ENCODE results near the gene PRR22. TPM values are rescaled to one million over a fixed set of nuclear protein-coding genes. Genes with fewer than 3 reads are reported as not detected.
"Not testable (repeated sequence)": the region's sequence is repeated elsewhere in the genome, so short reads cannot be mapped to it uniquely, and the experiment has no call there.

The PRR22 gene
- polyA plus RNA-seq, 4 donors, result 5.1 to 9.7 (median 9.2) TPM

- DNase-seq (no peak), FAIRE-seq (no peak)
- 93 to 97% (median 93%) methylated on average over 37 of the region's 37 CpGs for WGBS, 3 donors
- peaks cover 22 to 77% (median 27%) of the 10 kb centered on the region in 3 donors for H3K36me3 ChIP-seq (ENCODE audit: control insufficient read depth in 3 of 3, insufficient read depth in 2 of 3, low read depth in 1 of 3, low read length in 3 of 3)
- no peaks in the 10 kb centered on the region for H3K9me3 ChIP-seq (ENCODE audit: control insufficient read depth in 2 of 2, insufficient read depth in 1 of 2, low read depth in 1 of 2, low read length in 1 of 2)
- H3K4me3 ChIP-seq (ENCODE audit: low read depth in 1 of 3, low read length in 3 of 3), result no peak overlapping the region
- no peak overlapping the region for H3K27ac ChIP-seq (ENCODE audit: low read depth in 1 of 3, low read length in 2 of 3)
- H3K27me3 ChIP-seq (ENCODE audit: control insufficient read depth in 3 of 3, insufficient read depth in 3 of 3, low read length in 3 of 3), result no peaks in the 10 kb centered on the region
- H3K4me1 ChIP-seq (ENCODE audit: control insufficient read depth in 3 of 3, insufficient read depth in 2 of 3, low read depth in 1 of 3, low read length in 2 of 3), result peaks cover 2 to 6% (median 4%) of the 10 kb centered on the region in 3 donors
These were observed 877 bp upstream of the PRR22 start for GRCh38 chr19:5785423-5785822.

DNA sequence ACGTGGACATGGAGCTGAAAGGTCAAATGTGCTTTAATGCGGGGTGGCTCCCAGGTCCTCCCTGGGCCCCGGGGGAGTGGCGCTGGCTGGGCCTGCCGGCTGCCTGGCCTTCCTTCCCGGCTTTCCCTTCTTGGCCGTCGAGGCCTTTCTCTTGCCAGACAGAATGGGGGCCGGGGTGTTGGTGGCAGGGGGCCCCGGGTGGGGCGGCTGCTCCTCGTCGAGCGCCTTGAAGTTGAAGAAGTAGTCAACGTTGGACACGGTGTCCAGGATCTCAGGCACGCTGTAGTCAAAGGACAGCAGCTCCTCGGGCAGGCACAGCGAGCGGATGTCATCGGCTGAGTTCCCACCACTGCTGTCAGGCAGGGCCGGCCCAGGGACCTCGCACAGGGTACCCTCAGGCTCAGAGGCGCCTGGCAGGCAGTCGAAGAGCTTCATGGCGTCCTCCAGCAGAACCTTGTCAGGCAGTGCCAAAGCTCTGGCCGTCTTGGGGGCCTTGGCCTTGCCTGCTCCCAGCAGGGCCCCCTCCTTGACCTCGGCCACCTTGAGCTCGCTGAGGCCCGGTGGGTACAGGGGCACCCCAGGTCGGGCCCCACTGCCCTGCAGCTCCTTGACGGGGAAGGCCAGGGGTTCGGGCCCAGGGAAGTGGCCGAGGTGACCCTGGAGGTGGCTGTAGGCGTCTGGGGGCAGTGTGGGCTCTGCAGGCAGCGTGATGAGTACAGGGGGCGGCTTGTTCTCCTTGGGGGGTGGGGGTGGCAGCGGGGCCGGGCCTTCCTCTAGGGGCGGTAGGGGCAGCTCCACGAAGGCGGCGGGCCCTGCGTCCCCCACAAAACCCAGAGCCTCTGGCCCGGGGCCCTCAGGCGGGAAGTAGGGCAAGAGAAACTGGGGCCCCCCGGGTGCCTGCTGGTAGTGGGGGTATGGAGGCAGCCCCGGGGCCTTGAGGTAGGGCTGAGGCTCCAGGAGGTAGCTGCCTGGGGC, 1.3 kb downstream of the PRR22 start:
- DNase-seq (no peak), FAIRE-seq (no peak)
- 78 to 86% (median 85%) methylated on average over 44 to 48 of the region's 48 CpGs for WGBS, 3 donors
- Histone ChIP-seq H3K27ac (ENCODE audit: low read depth in 1 of 3, low read length in 2 of 3) (no peak overlapping the region), H3K9me3 (ENCODE audit: control insufficient read depth in 2 of 2, insufficient read depth in 1 of 2, low read depth in 1 of 2, low read length in 1 of 2) (no peaks in the 10 kb centered on the region), H3K4me1 (ENCODE audit: control insufficient read depth in 3 of 3, insufficient read depth in 2 of 3, low read depth in 1 of 3, low read length in 2 of 3) (no peaks in the 10 kb centered on the region), H3K27me3 (ENCODE audit: control insufficient read depth in 3 of 3, insufficient read depth in 3 of 3, low read length in 3 of 3) (no peaks in the 10 kb centered on the region), H3K36me3 (ENCODE audit: control insufficient read depth in 3 of 3, insufficient read depth in 2 of 3, low read depth in 1 of 3, low read length in 3 of 3) (peaks cover 16 to 56% (median 19%) of the 10 kb centered on the region in 3 donors), H3K4me3 (ENCODE audit: low read depth in 1 of 3, low read length in 3 of 3) (no peak overlapping the region)

GRCh38 chr19:5782322-5782721, 2.2 kb downstream of the PRR22 start:
- Histone ChIP-seq H3K27me3 (ENCODE audit: control insufficient read depth in 3 of 3, insufficient read depth in 3 of 3, low read length in 3 of 3) (no peaks in the 10 kb centered on the region), H3K27ac (ENCODE audit: low read depth in 1 of 3, low read length in 2 of 3) (no peak overlapping the region), H3K4me1 (ENCODE audit: control insufficient read depth in 3 of 3, insufficient read depth in 2 of 3, low read depth in 1 of 3, low read length in 2 of 3) (no peaks in the 10 kb centered on the region), H3K9me3 (ENCODE audit: control insufficient read depth in 2 of 2, insufficient read depth in 1 of 2, low read depth in 1 of 2, low read length in 1 of 2) (no peaks in the 10 kb centered on the region), H3K4me3 (ENCODE audit: low read depth in 1 of 3, low read length in 3 of 3) (no peak overlapping the region), H3K36me3 (ENCODE audit: control insufficient read depth in 3 of 3, insufficient read depth in 2 of 3, low read depth in 1 of 3, low read length in 3 of 3) (peaks cover 8 to 47% (median 11%) of the 10 kb centered on the region in 3 donors)
- no peak for DNase-seq
- WGBS, 3 donors, result 67 to 83% (median 83%) methylated on average over 7 to 9 of the region's 9 CpGs
- no peak for FAIRE-seq

DNA sequence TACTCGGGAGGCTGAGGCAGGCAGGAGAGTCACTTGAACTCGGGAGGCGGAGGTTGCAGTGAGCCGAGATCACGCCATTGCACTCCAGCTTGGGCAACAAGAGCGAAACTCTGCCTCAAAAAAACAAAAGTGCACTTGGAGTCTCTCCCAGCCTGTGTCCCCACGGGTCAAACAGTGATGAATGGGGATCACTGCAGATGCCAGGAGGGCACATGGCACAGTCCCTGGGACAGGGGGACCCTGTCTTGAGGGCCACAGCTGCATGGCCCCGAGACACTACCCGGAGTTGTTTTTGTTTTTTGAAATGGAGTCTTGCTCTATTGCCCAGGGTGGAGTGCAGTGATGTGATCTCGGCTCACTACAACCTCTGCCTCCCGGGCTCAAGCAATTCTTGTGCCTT, 3.6 kb downstream of the PRR22 start:
- not testable (repeated sequence) for H3K27me3 ChIP-seq (ENCODE audit: control insufficient read depth in 3 of 3, insufficient read depth in 3 of 3, low read length in 3 of 3); H3K4me1 ChIP-seq (ENCODE audit: control insufficient read depth in 3 of 3, insufficient read depth in 2 of 3, low read depth in 1 of 3, low read length in 2 of 3); FAIRE-seq; H3K4me3 ChIP-seq (ENCODE audit: low read depth in 1 of 3, low read length in 3 of 3); H3K27ac ChIP-seq (ENCODE audit: low read depth in 1 of 3, low read length in 2 of 3); H3K9me3 ChIP-seq (ENCODE audit: control insufficient read depth in 2 of 2, insufficient read depth in 1 of 2, low read depth in 1 of 2, low read length in 1 of 2); DNase-seq
- H3K36me3 ChIP-seq (ENCODE audit: control insufficient read depth in 3 of 3, insufficient read depth in 2 of 3, low read depth in 1 of 3, low read length in 3 of 3), result peaks cover 0 to 33% (median 6%) of the 10 kb centered on the region in 3 donors
- 79 to 85% (median 85%) methylated on average over 10 to 11 of the region's 11 CpGs for WGBS, 3 donors

- 82 to 88% (median 86%) methylated on average over 17 of the region's 17 CpGs for WGBS, 3 donors
- no peak for DNase-seq
These were observed 6.1 kb downstream of the PRR22 start for GRCh38 chr19:5778402-5778801.

DNA sequence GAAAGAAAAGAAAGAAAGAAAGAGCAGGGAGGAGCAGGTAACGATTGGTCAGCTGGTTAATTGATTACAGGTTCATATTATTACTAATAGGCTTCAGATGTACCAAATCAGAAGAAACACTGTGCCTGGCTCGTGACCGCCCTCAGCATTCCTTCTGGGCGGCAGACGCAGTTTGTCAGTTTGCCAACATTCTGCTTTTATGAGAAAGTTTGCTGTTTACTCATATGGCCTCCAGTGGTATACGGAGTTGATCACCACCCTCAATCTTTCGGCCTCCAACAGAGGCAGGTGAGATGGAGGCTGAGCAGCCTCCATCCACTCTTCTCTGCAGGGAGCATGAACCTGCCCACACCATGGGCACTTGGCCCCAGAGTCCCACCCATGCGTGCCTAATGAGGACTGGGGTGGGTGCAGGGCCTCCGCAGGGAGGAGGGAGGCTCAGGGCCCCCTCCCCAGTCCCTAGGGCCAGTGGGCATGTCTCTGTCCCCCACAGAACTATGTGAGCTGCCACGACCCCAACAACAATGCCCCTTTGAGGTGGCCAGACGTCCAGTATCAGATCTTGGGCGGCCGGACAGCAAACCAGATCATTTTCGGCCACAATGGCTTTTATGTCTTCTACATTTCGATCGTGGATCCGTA, 8.8 kb downstream of the PRR22 start:
- WGBS, 3 donors, result 58 to 66% (median 59%) methylated on average over 17 of the region's 17 CpGs
- no peak overlapping the region for H3K4me3 ChIP-seq (ENCODE audit: low read depth in 1 of 3, low read length in 3 of 3)
- peaks cover 0 to 3% (median 2%) of the 10 kb centered on the region in 3 donors for H3K27me3 ChIP-seq (ENCODE audit: control insufficient read depth in 3 of 3, insufficient read depth in 3 of 3, low read length in 3 of 3)
- FAIRE-seq (no peak), DNase-seq (no peak)
- no peaks in the 10 kb centered on the region for H3K4me1 ChIP-seq (ENCODE audit: control insufficient read depth in 3 of 3, insufficient read depth in 2 of 3, low read depth in 1 of 3, low read length in 2 of 3)
- H3K36me3 ChIP-seq (ENCODE audit: control insufficient read depth in 3 of 3, insufficient read depth in 2 of 3, low read depth in 1 of 3, low read length in 3 of 3), result no peaks in the 10 kb centered on the region
- H3K9me3 ChIP-seq (ENCODE audit: control insufficient read depth in 2 of 2, insufficient read depth in 1 of 2, low read depth in 1 of 2, low read length in 1 of 2), result no peaks in the 10 kb centered on the region
- H3K27ac ChIP-seq (ENCODE audit: low read depth in 1 of 3, low read length in 2 of 3), result no peak overlapping the region

More at GRCh38 chr19:5778402-5778801, 6.1 kb downstream of the PRR22 start:
- no peak overlapping the region for H3K4me3 ChIP-seq (ENCODE audit: low read depth in 1 of 3, low read length in 3 of 3)
- no peak overlapping the region for H3K27ac ChIP-seq (ENCODE audit: low read depth in 1 of 3, low read length in 2 of 3)
- no peaks in the 10 kb centered on the region for H3K4me1 ChIP-seq (ENCODE audit: control insufficient read depth in 3 of 3, insufficient read depth in 2 of 3, low read depth in 1 of 3, low read length in 2 of 3)
- no peaks in the 10 kb centered on the region for H3K27me3 ChIP-seq (ENCODE audit: control insufficient read depth in 3 of 3, insufficient read depth in 3 of 3, low read length in 3 of 3)
- no peak for FAIRE-seq
- no peaks in the 10 kb centered on the region for H3K9me3 ChIP-seq (ENCODE audit: control insufficient read depth in 2 of 2, insufficient read depth in 1 of 2, low read depth in 1 of 2, low read length in 1 of 2)
- peaks cover 0 to 8% (median 0%) of the 10 kb centered on the region in 3 donors for H3K36me3 ChIP-seq (ENCODE audit: control insufficient read depth in 3 of 3, insufficient read depth in 2 of 3, low read depth in 1 of 3, low read length in 3 of 3)

- peaks cover 0 to 3% (median 2%) of the 10 kb centered on the region in 3 donors for H3K27me3 ChIP-seq (ENCODE audit: control insufficient read depth in 3 of 3, insufficient read depth in 3 of 3, low read length in 3 of 3)
- H3K27ac ChIP-seq (ENCODE audit: low read depth in 1 of 3, low read length in 2 of 3), result no peak overlapping the region
- H3K4me3 ChIP-seq (ENCODE audit: low read depth in 1 of 3, low read length in 3 of 3), result no peak overlapping the region
- no peak for FAIRE-seq
- no peaks in the 10 kb centered on the region for H3K4me1 ChIP-seq (ENCODE audit: control insufficient read depth in 3 of 3, insufficient read depth in 2 of 3, low read depth in 1 of 3, low read length in 2 of 3)
- WGBS, 3 donors, result 79 to 82% (median 82%) methylated on average over 8 of the region's 8 CpGs
- no peak for DNase-seq
- no peaks in the 10 kb centered on the region for H3K9me3 ChIP-seq (ENCODE audit: control insufficient read depth in 2 of 2, insufficient read depth in 1 of 2, low read depth in 1 of 2, low read length in 1 of 2)
- no peaks in the 10 kb centered on the region for H3K36me3 ChIP-seq (ENCODE audit: control insufficient read depth in 3 of 3, insufficient read depth in 2 of 3, low read depth in 1 of 3, low read length in 3 of 3)
These were observed 9.6 kb downstream of the PRR22 start for GRCh38 chr19:5774921-5775320.

DNA sequence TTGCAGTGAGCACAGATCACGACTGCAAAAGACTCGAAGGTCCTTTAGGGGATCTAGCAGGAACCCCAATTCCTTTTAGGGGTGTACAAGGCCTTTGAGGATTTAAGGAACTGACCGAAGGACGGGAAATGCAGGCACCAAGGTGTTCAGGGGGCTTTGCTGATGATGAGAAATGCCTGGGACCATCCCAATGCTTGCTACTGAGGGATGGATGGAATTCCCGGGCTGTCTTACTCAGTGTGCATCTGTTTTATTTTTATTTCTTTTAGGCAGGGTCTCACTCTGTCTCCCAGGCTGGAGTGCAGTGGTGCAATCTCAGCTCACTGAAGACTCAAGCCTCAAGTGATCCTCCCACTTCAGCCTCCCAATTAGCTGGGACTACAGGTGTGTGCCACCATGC, 11.3 kb downstream of the PRR22 start:
- Histone ChIP-seq H3K9me3 (ENCODE audit: control insufficient read depth in 2 of 2, insufficient read depth in 1 of 2, low read depth in 1 of 2, low read length in 1 of 2) (no peaks in the 10 kb centered on the region), H3K4me3 (ENCODE audit: low read depth in 1 of 3, low read length in 3 of 3) (no peak overlapping the region), H3K4me1 (ENCODE audit: control insufficient read depth in 3 of 3, insufficient read depth in 2 of 3, low read depth in 1 of 3, low read length in 2 of 3) (no peaks in the 10 kb centered on the region), H3K36me3 (ENCODE audit: control insufficient read depth in 3 of 3, insufficient read depth in 2 of 3, low read depth in 1 of 3, low read length in 3 of 3) (no peaks in the 10 kb centered on the region), H3K27me3 (ENCODE audit: control insufficient read depth in 3 of 3, insufficient read depth in 3 of 3, low read length in 3 of 3) (peaks cover 0 to 3% (median 2%) of the 10 kb centered on the region in 3 donors), H3K27ac (ENCODE audit: low read depth in 1 of 3, low read length in 2 of 3) (no peak overlapping the region)
- FAIRE-seq, result no peak
- WGBS, 3 donors, result 79 to 90% (median 79%) methylated on average over 5 of the region's 5 CpGs
- DNase-seq, result no peak

Measured in small intestine (tissue), 7 donors.